ENCODE results near the gene POU2AF1.

The POU2AF1 gene

GRCh38 chr11:111359223-111360149 is 19.6 kb downstream of the POU2AF1 start:
- no peak for DNase-seq

GRCh38 chr11:111358038-111359001 is 20.8 kb downstream of the POU2AF1 start:
- DNase-seq = no peak

- DNase-seq = no peak
Measured at GRCh38 chr11:111357150-111358037, 21.7 kb downstream of the POU2AF1 start.

- no peak for DNase-seq
Measured at GRCh38 chr11:111356660-111357048, 22.4 kb downstream of the POU2AF1 start.

- no peak for DNase-seq
Measured at GRCh38 chr11:111355956-111356659, 23.0 kb downstream of the POU2AF1 start.

- DNase-seq = no peak
Measured at GRCh38 chr11:111355101-111355500, 24.0 kb downstream of the POU2AF1 start.

- no peak for DNase-seq
Measured at GRCh38 chr11:111354601-111354891, 24.5 kb downstream of the POU2AF1 start.

GRCh38 chr11:111353776-111354600 is 25.1 kb downstream of the POU2AF1 start:
- no peak for DNase-seq

GRCh38 chr11:111352935-111353710 is 26.0 kb downstream of the POU2AF1 start:
- DNase-seq = peak; percentile 69

- no peak for DNase-seq
Measured at GRCh38 chr11:111352231-111352746, 26.8 kb downstream of the POU2AF1 start.

- no peak for DNase-seq
Measured at GRCh38 chr11:111351374-111352055, 27.6 kb downstream of the POU2AF1 start.

GRCh38 chr11:111350811-111351210 is 28.3 kb downstream of the POU2AF1 start:
- no peak for DNase-seq

GRCh38 chr11:111349191-111349695 is 29.8 kb downstream of the POU2AF1 start:
- no peak for DNase-seq

GRCh38 chr11:111348147-111348546 is 30.9 kb downstream of the POU2AF1 start:
- no peak for DNase-seq

- no peak for DNase-seq
Measured at GRCh38 chr11:111347723-111348115, 31.4 kb downstream of the POU2AF1 start.

GRCh38 chr11:111347002-111347722 is 31.9 kb downstream of the POU2AF1 start:
- no peak for DNase-seq

GRCh38 chr11:111344032-111344431 is 35.0 kb downstream of the POU2AF1 start:
- DNase-seq = peak; percentile 53

- DNase-seq = no peak
Measured at GRCh38 chr11:111342329-111342728, 36.7 kb downstream of the POU2AF1 start.

Measured in left hindlimb (tissue), 1 donor.